ENCODE measurements around the gene ROBO2.
"Not testable (repeated sequence)": the region's sequence is repeated elsewhere in the genome, so short reads cannot be mapped to it uniquely, and the experiment has no call there.

ROBO2 gene

DNA sequence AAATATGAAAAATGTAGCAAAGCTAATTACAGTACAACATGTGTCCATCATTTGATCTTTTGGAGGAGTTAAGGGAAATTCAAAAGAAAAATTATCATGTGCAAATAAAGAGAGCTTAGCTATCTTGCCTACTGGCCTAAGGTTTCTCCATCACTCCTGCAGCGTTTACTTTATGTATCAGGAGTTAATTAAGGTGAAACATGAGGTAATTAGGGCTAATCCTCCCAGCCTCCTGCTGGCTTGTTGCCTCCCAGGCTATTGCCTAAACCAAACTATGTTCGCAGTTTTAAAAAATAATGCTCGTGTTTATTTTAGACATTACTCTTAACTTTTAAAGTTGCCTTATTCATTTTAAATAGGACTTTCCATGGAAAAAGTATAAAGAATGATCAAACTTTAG lies 367.5 kb downstream of the ROBO2 start:
- Histone ChIP-seq H3K27ac (ENCODE audit: insufficient read depth, low read length, poor library complexity, severe bottlenecking) (no peak overlapping the region), H3K36me3 (ENCODE audit: control insufficient read depth, insufficient read depth, low read length) (no peaks in the 10 kb centered on the region), H3K9me3 (ENCODE audit: control insufficient read depth, low read length) (no peaks in the 10 kb centered on the region)

DNA sequence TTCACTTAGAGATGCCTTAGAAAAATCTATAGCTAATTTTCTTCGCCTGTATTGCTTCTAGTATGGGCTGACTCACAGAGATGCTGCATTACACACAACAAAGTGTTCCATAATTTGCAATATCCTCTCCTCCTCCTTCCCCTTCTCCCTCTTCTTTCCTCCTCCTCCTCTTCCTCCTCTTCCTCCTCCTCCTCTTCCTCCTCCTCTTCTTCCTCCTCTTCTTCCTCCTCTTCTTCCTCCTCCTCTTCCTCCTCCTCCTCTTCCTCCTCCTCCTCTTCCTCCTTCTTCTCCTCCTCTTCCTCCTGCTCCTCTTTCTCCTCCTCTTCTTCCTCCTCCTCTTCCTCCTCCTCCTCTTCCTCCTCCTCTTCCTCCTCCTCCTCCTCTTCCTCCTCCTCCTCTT lies 370.4 kb downstream of the ROBO2 start:
- not testable (repeated sequence) for H3K27me3 ChIP-seq (replicated peaks; ENCODE audit: control insufficient read depth, insufficient read depth, low read length, poor library complexity, severe bottlenecking); H3K9me3 ChIP-seq (ENCODE audit: control insufficient read depth, low read length); H3K4me3 ChIP-seq (ENCODE audit: insufficient read depth, low read depth, low read length, poor library complexity, severe bottlenecking); H3K36me3 ChIP-seq (ENCODE audit: control insufficient read depth, insufficient read depth, low read length); DNase-seq; H3K4me1 ChIP-seq (ENCODE audit: control insufficient read depth, insufficient read depth, low read length, poor library complexity, severe bottlenecking); H3K27ac ChIP-seq (ENCODE audit: insufficient read depth, low read length, poor library complexity, severe bottlenecking)

More for the DNA sequence above, 367.5 kb downstream of the ROBO2 start:
- no peak overlapping the region for H3K4me3 ChIP-seq (ENCODE audit: insufficient read depth, low read depth, low read length, poor library complexity, severe bottlenecking)
- no peak for DNase-seq
- H3K27me3 ChIP-seq (replicated peaks; ENCODE audit: control insufficient read depth, insufficient read depth, low read length, poor library complexity, severe bottlenecking): no peaks in the 10 kb centered on the region
- H3K4me1 ChIP-seq (ENCODE audit: control insufficient read depth, insufficient read depth, low read length, poor library complexity, severe bottlenecking): no peaks in the 10 kb centered on the region

DNA sequence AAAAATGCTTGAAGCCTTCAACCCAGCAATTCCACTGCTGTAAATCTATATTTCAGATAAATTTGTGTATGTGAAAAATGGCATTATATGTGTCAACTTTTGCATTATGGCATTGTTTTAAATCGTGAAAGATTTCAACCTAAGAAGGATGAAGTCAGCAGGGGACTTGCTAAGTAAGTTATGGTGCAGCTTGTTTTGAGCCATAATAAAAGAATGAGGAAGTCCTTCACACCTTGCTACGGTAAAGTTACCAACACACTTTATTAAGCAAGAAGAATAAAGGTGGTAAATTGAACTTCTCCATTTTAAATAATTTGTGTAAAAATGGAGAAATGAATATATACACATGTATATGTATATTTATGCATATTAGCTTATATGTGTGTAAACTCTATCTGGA lies 371.4 kb downstream of the ROBO2 start:
- no peak overlapping the region for H3K4me3 ChIP-seq (ENCODE audit: insufficient read depth, low read depth, low read length, poor library complexity, severe bottlenecking)
- no peaks in the 10 kb centered on the region for H3K36me3 ChIP-seq (ENCODE audit: control insufficient read depth, insufficient read depth, low read length)
- DNase-seq: no peak
- H3K4me1 ChIP-seq (ENCODE audit: control insufficient read depth, insufficient read depth, low read length, poor library complexity, severe bottlenecking): no peaks in the 10 kb centered on the region
- no peaks in the 10 kb centered on the region for H3K27me3 ChIP-seq (replicated peaks; ENCODE audit: control insufficient read depth, insufficient read depth, low read length, poor library complexity, severe bottlenecking)
- no peaks in the 10 kb centered on the region for H3K9me3 ChIP-seq (ENCODE audit: control insufficient read depth, low read length)
- H3K27ac ChIP-seq (ENCODE audit: insufficient read depth, low read length, poor library complexity, severe bottlenecking): no peak overlapping the region

DNA sequence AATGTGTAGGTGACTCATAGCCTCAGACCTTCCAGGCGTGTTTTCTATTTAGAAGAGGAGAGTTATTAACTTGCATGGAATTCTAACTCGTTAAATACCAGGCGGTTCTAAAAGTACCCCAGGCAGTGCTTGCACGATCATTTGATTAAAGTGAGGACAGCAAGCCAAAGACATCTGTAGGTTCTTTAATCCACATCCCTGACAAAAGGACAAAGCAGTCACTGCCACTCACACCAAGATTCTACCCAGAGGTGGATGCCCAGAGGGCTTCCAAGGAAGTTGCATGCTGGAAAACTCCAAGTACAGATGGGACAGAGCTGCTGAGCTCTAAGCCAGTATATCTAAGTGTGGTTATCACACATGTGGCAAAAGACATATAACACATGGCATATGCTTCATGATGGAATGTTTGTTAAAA lies 372.1 kb downstream of the ROBO2 start:
- H3K36me3 ChIP-seq (ENCODE audit: control insufficient read depth, insufficient read depth, low read length): no peaks in the 10 kb centered on the region
- no peaks in the 10 kb centered on the region for H3K9me3 ChIP-seq (ENCODE audit: control insufficient read depth, low read length)
- no peaks in the 10 kb centered on the region for H3K4me1 ChIP-seq (ENCODE audit: control insufficient read depth, insufficient read depth, low read length, poor library complexity, severe bottlenecking)
- H3K27me3 ChIP-seq (replicated peaks; ENCODE audit: control insufficient read depth, insufficient read depth, low read length, poor library complexity, severe bottlenecking): no peaks in the 10 kb centered on the region
- H3K4me3 ChIP-seq (ENCODE audit: insufficient read depth, low read depth, low read length, poor library complexity, severe bottlenecking): no peak overlapping the region
- H3K27ac ChIP-seq (ENCODE audit: insufficient read depth, low read length, poor library complexity, severe bottlenecking): no peak overlapping the region
- DNase-seq: no peak

DNA sequence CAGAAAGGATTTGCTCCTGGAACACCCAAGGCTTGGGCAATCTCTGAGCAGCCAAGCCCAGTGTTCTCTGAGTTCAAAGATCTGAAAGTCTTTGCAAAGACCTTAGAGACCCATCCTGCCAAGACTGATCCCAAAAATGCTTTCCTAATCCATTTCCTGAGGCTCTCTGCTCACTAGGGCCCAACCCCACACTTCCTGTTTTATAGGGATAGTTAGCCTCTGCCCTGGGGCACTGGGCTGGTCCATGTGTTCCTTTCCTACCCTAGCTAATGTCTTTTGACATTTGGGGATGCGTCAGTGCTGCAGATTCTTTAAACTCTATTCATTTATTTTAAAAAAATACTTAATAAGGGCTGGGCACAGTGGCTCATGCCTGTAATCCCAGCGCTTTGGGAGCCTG lies 372.7 kb downstream of the ROBO2 start:
- no peaks in the 10 kb centered on the region for H3K4me1 ChIP-seq (ENCODE audit: control insufficient read depth, insufficient read depth, low read length, poor library complexity, severe bottlenecking)
- no peaks in the 10 kb centered on the region for H3K27me3 ChIP-seq (replicated peaks; ENCODE audit: control insufficient read depth, insufficient read depth, low read length, poor library complexity, severe bottlenecking)
- no peak for DNase-seq
- H3K27ac ChIP-seq (ENCODE audit: insufficient read depth, low read length, poor library complexity, severe bottlenecking): no peak overlapping the region
- no peaks in the 10 kb centered on the region for H3K9me3 ChIP-seq (ENCODE audit: control insufficient read depth, low read length)
- no peaks in the 10 kb centered on the region for H3K36me3 ChIP-seq (ENCODE audit: control insufficient read depth, insufficient read depth, low read length)
- no peak overlapping the region for H3K4me3 ChIP-seq (ENCODE audit: insufficient read depth, low read depth, low read length, poor library complexity, severe bottlenecking)

DNA sequence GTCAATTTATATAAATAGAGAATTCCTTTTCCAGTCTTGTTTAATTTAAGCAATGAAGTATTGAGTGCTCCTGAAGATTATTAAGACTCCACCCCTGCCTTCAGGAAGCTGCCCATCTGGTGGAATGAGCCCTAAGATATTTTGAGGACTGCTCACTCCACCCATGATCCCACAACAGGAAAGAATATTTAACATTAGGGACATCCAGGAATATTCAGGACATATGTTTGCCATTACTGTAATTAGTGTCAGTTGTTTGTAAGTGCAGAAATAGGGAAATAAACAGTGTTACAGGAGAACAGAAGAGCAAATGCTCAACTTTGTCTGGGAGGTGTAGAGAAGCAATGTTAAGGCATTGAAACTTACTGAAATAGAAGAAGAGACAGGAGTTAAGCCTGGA lies 375.0 kb downstream of the ROBO2 start:
- Histone ChIP-seq H3K27ac (ENCODE audit: insufficient read depth, low read length, poor library complexity, severe bottlenecking) (no peak overlapping the region), H3K27me3 (replicated peaks; ENCODE audit: control insufficient read depth, insufficient read depth, low read length, poor library complexity, severe bottlenecking) (no peaks in the 10 kb centered on the region)

DNA sequence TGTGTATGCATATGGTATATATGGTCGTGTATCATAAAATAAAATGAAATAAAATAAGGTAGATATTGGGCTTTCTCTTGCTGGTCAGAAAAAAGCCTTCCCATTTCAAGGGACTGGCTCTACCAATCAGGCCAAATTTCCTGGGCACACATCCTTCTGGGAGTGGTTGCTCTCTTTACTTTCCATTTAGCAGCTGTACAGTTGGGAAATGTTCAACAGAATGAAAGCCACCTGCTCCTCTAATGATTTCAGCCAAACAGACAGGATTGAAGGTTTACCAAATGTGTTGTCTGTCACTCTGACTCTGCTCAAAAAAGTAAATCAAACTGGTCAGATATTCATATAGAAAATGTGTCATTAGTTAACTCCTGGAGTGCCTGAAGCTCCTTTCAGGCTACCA lies 380.4 kb downstream of the ROBO2 start:
- Histone ChIP-seq H3K27me3 (replicated peaks; ENCODE audit: control insufficient read depth, insufficient read depth, low read length, poor library complexity, severe bottlenecking) (no peaks in the 10 kb centered on the region), H3K36me3 (ENCODE audit: control insufficient read depth, insufficient read depth, low read length) (no peaks in the 10 kb centered on the region), H3K9me3 (ENCODE audit: control insufficient read depth, low read length) (no peaks in the 10 kb centered on the region), H3K4me3 (ENCODE audit: insufficient read depth, low read depth, low read length, poor library complexity, severe bottlenecking) (no peak overlapping the region), H3K27ac (ENCODE audit: insufficient read depth, low read length, poor library complexity, severe bottlenecking) (no peak overlapping the region), H3K4me1 (ENCODE audit: control insufficient read depth, insufficient read depth, low read length, poor library complexity, severe bottlenecking) (no peaks in the 10 kb centered on the region)
- DNase-seq: no peak

More for the DNA sequence above, 375.0 kb downstream of the ROBO2 start:
- Histone ChIP-seq H3K4me3 (ENCODE audit: insufficient read depth, low read depth, low read length, poor library complexity, severe bottlenecking) (no peak overlapping the region), H3K9me3 (ENCODE audit: control insufficient read depth, low read length) (no peaks in the 10 kb centered on the region), H3K36me3 (ENCODE audit: control insufficient read depth, insufficient read depth, low read length) (no peaks in the 10 kb centered on the region), H3K4me1 (ENCODE audit: control insufficient read depth, insufficient read depth, low read length, poor library complexity, severe bottlenecking) (no peaks in the 10 kb centered on the region)
- DNase-seq: no peak

DNA sequence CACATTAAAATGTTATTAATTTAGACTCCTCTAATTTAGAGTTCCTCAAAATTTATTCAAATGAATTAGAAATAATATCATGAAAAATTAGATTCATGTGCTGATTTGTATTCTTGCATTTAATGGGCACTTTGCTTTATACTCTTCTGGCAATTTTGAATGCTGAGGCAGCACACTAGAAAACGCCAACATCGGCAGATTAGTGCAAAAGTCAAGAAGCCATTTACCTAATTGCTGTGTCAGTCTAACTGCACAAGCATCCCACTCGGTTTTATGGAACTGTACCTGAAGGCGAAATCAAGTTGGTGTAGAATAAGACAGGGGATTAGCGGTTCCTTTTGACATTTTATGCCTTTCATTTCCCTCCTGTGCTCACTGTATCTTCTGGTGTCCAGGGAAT lies 382.0 kb downstream of the ROBO2 start:
- no peak overlapping the region for H3K27ac ChIP-seq (ENCODE audit: insufficient read depth, low read length, poor library complexity, severe bottlenecking)
- DNase-seq: no peak
- H3K27me3 ChIP-seq (replicated peaks; ENCODE audit: control insufficient read depth, insufficient read depth, low read length, poor library complexity, severe bottlenecking): no peaks in the 10 kb centered on the region
- no peaks in the 10 kb centered on the region for H3K4me1 ChIP-seq (ENCODE audit: control insufficient read depth, insufficient read depth, low read length, poor library complexity, severe bottlenecking)
- H3K9me3 ChIP-seq (ENCODE audit: control insufficient read depth, low read length): no peaks in the 10 kb centered on the region
- H3K36me3 ChIP-seq (ENCODE audit: control insufficient read depth, insufficient read depth, low read length): no peaks in the 10 kb centered on the region
- no peak overlapping the region for H3K4me3 ChIP-seq (ENCODE audit: insufficient read depth, low read depth, low read length, poor library complexity, severe bottlenecking)

DNA sequence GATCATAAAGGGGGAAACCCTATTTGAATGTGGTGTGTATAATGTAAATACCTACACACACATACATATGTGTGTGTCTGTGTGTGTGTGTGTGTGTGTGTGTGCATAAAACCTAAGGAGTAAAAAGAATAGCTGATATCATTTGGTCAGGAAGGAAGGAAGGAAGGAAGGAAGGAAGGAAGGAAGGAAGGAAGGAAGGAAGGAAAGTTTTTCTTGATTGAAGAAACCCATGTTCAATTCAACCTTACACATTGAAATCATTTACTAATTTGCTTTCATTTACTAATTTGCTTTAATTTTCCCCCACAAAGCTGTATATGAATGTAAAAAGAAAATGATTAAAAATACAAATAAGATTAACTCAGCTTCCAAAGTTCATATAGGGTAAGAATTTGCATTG lies 386.6 kb downstream of the ROBO2 start:
- H3K36me3 ChIP-seq (ENCODE audit: control insufficient read depth, insufficient read depth, low read length): no peaks in the 10 kb centered on the region
- H3K4me1 ChIP-seq (ENCODE audit: control insufficient read depth, insufficient read depth, low read length, poor library complexity, severe bottlenecking): no peaks in the 10 kb centered on the region
- no peak for DNase-seq
- H3K27me3 ChIP-seq (replicated peaks; ENCODE audit: control insufficient read depth, insufficient read depth, low read length, poor library complexity, severe bottlenecking): no peaks in the 10 kb centered on the region
- H3K9me3 ChIP-seq (ENCODE audit: control insufficient read depth, low read length): no peaks in the 10 kb centered on the region
- H3K27ac ChIP-seq (ENCODE audit: insufficient read depth, low read length, poor library complexity, severe bottlenecking): no peak overlapping the region
- H3K4me3 ChIP-seq (ENCODE audit: insufficient read depth, low read depth, low read length, poor library complexity, severe bottlenecking): no peak overlapping the region

DNA sequence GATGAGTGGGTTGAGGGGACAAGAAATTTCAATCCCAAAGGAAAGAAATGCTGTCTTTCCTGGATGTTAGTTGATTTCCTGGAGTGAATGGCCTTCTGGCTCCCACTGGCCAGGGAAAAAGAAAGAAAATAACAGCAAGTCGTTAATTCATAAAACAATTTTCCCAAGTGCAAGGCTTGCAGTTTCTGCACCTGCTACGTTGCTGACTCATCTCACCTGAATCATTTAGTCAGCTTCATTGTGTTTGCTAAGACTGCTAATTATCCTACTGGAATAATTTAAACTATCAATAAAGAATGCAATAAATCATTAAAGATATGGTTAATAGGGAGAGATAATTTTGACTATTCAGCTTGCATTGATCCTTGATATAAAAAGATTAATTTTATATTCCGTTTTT lies 387.6 kb downstream of the ROBO2 start:
- Histone ChIP-seq H3K4me1 (ENCODE audit: control insufficient read depth, insufficient read depth, low read length, poor library complexity, severe bottlenecking) (no peaks in the 10 kb centered on the region), H3K27me3 (replicated peaks; ENCODE audit: control insufficient read depth, insufficient read depth, low read length, poor library complexity, severe bottlenecking) (no peaks in the 10 kb centered on the region), H3K36me3 (ENCODE audit: control insufficient read depth, insufficient read depth, low read length) (no peaks in the 10 kb centered on the region), H3K9me3 (ENCODE audit: control insufficient read depth, low read length) (no peaks in the 10 kb centered on the region), H3K27ac (ENCODE audit: insufficient read depth, low read length, poor library complexity, severe bottlenecking) (no peak overlapping the region), H3K4me3 (ENCODE audit: insufficient read depth, low read depth, low read length, poor library complexity, severe bottlenecking) (no peak overlapping the region)
- no peak for DNase-seq

DNA sequence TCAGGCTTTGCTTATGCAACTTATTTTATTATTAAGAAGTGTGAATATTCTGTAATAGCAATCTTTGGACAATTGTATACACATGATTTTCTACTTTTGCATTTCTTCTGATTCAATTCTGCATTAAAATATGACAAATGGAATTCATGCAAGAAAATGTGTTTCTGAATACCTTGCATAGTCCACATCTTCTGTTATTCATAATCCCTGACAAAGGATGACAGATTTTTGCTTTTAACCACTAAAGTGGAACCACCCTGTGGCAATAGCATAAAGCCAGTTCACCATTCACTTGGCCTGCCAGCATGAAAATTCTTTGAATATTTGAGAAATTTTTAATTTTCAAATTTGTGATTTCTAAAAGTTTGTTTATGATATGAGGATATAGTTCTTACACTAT lies 397.0 kb downstream of the ROBO2 start:
- no peak for DNase-seq
- no peaks in the 10 kb centered on the region for H3K9me3 ChIP-seq (ENCODE audit: control insufficient read depth, low read length)
- no peaks in the 10 kb centered on the region for H3K36me3 ChIP-seq (ENCODE audit: control insufficient read depth, insufficient read depth, low read length)
- no peaks in the 10 kb centered on the region for H3K27me3 ChIP-seq (replicated peaks; ENCODE audit: control insufficient read depth, insufficient read depth, low read length, poor library complexity, severe bottlenecking)
- no peak overlapping the region for H3K27ac ChIP-seq (ENCODE audit: insufficient read depth, low read length, poor library complexity, severe bottlenecking)
- no peak overlapping the region for H3K4me3 ChIP-seq (ENCODE audit: insufficient read depth, low read depth, low read length, poor library complexity, severe bottlenecking)
- H3K4me1 ChIP-seq (ENCODE audit: control insufficient read depth, insufficient read depth, low read length, poor library complexity, severe bottlenecking): no peaks in the 10 kb centered on the region
